AG08396 (cell line): ENCODE measurements around the gene ATP1A3.
"Not testable (repeated sequence)": the region's sequence is repeated elsewhere in the genome, so short reads cannot be mapped to it uniquely, and the experiment has no call there.

Experiments
- DNase-seq: peaks from one replicate; pipeline ENCODE4 v3.0.0; 2012; ENCODE audit warnings: low spot score, mixed read lengths

Gene ATP1A3

GRCh38 chr19:41993612-41994483 is at the start of gene ATP1A3:
Gene ATP1A3, minus strand, starts transcription at chr19:41994230. Its CDS starts 154 bp downstream, at chr19:41994076.
- peak; percentile 96 for DNase-seq

DNA sequence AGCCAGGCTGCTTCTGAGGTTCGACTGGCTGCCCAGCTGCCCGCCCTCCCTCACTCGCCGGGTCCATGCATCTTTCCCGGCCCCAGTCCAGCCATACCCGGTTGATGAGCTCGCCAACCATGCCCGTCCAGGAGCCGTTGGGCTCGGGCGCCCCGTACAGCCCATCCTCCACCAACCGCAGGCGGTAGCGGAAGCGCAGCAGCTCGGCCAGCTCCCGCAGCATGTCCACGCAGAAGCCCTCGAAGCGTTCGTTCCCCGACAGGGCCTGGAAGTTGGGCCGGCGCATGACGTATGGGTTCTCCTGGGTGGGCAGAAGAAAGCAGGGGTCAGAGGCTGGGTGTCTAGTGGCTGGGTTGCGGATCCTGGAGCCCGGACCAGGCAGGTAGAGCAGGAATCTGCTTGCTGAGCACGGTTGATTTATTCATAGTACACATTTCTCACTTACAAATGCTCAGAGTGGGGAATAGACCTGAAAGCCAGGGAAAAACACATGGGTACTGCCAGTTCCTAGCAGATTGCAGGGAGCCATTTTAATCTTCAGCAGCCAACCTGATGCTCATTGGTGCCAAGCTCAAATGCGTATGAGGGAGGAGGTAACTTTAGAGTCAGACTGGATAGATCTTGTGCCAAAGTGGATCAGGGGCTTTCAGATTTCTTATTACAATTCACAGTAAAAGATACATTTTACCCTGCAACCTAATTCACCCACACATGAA is 48.6 kb upstream of the ATP1A3 start:
- no peak for DNase-seq

DNA sequence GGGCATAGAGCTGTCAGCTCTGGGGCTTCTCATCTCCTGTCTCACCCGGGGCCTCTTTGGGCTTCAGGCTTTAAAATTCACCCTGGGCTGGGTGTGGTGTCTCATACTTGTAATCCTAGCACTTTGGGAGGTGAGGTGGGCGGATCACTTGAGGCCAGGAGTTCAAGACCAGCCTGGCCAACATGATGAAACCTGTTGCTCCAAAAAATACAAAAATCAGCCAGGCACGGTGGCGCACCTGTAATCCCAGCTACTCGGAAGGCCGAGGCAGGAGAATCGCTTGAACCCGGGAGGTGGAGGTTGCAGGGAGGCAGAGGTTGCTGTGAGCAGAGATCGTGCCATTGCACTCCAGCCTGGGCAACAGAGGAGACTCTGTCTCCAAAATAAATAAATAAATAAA is 46.5 kb upstream of the ATP1A3 start:
- not testable (repeated sequence) for DNase-seq

- no peak for DNase-seq
These were observed 46.0 kb upstream of the ATP1A3 start for GRCh38 chr19:42040031-42040430.

DNA sequence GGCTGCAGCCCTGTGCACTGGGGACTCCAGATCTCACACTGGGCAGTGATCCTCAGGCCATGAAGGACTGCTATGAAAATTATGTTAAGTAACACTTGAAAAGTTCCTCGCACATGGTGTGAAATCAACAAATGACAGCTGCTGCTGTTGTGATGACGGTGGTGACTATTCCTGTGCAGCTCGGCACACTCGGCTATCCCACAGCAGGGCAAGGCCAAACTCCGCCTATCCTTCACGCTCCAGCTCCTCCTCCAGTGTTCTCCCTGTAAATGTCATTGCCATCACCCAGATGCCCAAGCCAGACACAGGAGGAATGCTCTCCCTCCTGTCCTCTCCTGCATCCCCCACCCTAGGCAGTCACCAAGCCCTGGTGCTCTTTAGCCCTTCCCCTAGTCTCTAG is 44.6 kb upstream of the ATP1A3 start:
- no peak for DNase-seq

GRCh38 chr19:42037649-42038048 is 43.6 kb upstream of the ATP1A3 start:
- no peak for DNase-seq

DNA sequence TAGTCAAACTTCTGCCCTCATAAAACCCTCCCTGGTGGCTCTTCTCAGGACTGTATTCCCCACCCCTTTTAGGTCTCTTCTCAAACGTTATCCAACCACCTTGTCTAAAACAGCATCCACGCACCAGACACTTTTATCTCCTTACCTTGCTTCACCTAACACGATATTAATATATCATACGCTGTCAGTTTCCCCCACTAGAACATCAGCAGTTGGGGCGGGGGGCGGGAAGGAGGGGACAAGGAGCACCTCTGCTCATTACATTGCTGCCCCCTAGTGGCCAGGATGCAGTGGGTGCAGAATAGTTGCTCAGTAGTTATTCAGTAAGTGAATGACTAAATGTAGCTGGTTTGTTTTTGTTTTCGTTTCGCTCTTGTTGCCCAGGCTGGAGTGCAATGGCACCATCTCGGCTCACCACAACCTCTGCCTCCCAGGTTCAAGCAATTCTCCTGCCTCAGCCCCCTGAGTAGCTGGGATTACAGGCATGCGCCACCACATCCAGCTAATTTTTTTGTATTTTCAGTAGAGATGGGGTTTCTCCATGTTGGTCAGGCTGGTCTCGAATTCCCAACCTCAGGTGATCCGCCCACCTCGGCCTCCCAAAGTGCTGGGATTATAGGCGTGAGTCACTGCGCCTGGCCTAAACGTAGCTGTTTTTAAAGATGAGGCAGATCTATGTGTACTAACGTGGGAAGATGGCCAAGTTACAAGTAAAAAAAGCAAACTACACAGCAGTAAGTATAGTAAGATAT is 40.8 kb upstream of the ATP1A3 start:
- DNase-seq, result peak; percentile 80

DNA sequence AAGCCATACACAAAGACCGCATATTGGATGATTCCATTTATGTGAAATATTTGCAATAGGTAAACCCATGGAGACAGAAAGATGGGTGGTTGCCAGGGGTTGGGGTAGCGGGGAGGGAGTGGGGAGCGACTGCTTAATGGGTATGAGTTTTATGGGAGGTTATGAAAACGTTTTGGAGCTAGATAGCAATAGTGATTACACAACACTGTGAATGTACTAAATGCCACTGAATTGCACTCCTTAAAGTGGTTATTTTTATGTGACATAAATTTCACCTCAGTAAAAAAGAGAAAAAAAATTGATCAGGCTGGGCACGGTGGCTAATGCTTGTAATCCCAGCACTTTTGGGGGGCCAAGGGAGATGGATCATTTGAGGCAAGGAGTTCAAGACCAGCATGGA is 39.4 kb upstream of the ATP1A3 start:
- no peak for DNase-seq

DNA sequence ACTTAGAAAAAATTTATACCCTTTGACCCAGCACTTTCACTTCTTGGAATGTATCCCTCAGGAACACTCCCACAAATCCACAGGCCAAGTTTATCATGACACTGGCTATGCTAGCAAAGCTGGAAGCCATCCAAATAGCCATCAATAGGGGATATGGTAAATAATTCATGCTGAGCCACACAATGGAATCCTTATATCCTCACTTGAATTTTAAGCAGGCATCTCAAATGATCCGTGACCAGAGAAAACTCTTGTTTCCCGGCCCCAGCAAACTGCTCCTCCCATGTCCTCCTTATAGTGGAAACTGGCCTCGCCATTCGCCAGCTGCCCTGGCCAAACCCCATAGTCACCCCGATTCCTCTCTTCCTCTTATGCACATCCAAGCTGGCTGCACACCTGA is 38.4 kb upstream of the ATP1A3 start:
- DNase-seq, result no peak

DNA sequence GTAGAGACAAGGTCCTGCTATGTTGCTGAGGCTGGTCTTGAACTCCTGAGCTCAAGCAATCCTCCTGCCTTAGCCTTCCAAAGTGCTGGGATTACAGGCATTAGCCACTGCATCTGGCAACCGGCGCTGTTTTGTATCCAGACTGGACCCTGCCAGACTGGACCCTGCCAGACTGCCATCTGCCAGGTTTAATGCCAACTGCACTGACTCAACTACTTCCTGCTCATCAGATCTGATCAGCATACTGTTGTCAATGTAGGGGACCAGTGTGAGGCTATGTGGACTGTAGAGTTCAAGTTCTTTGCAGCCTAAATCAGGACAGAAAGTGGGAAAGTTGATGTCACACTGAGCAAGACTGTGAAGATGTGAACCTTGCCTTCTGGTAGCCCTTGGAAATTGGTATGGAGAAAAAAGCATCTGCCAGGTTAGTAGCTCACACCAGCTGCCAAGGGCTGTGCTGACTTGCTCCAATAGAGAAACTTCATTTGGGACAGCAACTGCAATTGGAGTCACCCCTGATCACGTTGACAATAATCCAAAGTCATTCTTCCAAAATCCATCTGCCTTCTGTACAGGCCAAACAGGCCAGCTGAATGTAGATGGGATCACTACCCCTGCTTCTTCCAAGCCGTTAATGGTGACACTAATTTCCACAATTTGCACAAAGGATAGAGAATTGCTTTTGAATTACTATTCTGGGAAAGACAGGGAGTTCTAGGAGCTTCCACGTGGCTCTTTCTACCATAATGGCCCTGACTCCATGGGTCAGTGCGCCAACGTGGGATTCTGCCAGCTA is 36.8 kb upstream of the ATP1A3 start:
- no peak for DNase-seq

DNA sequence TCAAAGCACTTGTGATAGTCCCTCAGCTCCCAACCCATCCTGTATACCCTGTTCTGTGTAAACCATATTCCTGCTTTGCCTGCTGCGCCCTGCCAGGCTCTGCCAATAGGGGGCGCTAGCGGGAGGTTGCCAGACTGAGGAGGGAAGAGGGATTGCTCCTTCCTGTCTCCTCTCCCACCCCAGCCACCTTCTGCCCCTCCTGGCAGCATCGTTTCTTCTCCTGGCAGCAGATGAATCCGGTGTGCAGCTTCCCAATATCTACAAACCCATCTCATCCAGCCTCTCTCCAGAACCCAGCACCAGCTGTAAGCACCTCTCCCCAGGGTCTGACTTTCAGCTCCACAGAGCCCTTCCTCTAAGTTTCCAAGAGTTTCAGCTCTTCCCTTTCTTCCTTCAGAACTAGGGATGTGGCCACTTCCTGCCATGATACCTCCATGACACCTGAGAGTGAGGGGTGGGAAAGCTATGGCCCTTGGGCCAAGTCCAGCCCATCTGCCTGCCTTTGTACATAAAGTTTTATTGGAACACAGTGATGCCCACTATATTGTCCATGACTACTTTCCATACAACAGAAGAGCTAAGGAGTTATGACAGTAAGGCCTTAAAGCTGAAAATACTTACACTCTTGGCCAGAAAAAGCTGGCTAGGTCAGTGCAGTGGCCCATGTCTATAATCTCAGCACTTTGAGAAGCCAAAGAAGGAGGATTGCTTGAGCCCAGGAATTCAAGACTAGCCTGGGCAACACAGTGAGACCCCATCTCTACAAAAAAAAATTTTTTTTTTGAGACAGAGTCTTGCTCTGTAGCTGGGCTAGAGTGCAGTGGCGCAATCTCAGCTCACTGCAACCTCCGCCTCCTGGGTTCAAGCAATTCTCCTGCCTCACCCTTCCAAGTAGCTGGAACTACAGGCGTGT is 34.5 kb upstream of the ATP1A3 start:
- no peak for DNase-seq

- DNase-seq, result peak; percentile 83
These were observed 30.6 kb upstream of the ATP1A3 start for GRCh38 chr19:42024622-42025111.

GRCh38 chr19:42023943-42024260 is 29.9 kb upstream of the ATP1A3 start:
- DNase-seq, result no peak

DNA sequence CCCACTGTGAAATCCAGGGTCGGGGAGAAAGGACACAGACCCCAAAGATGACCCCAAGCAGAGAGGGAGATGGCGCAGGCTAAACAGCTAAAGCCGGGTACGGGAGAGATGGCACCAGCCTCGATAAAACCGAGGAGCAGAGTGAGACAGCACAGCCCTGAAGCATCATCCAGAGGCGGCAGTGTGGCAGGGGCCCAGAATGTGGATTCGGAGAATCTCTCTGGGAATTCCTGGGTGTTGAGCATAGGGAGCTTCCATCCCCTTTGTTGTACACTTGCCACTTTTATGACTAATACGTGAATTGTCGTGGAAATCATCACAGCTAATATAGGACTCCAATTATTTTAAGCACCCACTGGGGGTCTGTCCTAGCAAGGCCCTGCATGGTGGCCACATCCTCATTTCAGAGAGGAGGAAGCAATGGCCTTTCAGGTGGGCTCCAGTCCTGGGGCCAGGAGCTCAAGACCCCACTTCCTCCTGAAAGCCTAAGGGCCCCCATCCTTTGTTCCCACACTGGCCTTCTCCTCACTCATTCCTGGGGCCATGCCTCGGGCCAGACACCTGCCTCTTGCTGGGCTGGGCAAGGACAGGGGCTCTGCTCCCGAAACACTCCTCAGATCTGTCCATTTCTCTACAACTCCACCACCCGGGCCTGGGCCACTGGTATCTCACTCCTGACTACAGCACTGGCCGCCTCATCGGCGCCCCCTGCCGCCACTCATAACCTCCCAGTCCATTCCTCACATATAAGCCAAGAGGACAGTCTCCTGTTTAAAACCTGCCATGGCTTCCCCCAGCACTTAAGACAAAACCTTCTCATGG is 29.3 kb upstream of the ATP1A3 start:
- no peak for DNase-seq

GRCh38 chr19:42022616-42023015 is 28.6 kb upstream of the ATP1A3 start:
- DNase-seq, result no peak

- DNase-seq, result no peak
These were observed 27.2 kb upstream of the ATP1A3 start for GRCh38 chr19:42021185-42021584.

GRCh38 chr19:42018503-42019193 is 24.6 kb upstream of the ATP1A3 start:
- no peak for DNase-seq

- DNase-seq, result no peak
These were observed 23.0 kb upstream of the ATP1A3 start for GRCh38 chr19:42017040-42017439.

GRCh38 chr19:42012747-42013146 is 18.7 kb upstream of the ATP1A3 start:
- DNase-seq, result not testable (repeated sequence)
